CD4-positive, alpha-beta T cell treated with Interferon alpha-2 for 1 hour (primary cell): ENCODE data around the gene KCNS3.

ENCODE experiments used
- DNase-seq, 2 donors: peaks; one replicate each; pipeline ENCODE4 v3.0.0-alpha.2; 2020 to 2022

The KCNS3 gene, protein sequence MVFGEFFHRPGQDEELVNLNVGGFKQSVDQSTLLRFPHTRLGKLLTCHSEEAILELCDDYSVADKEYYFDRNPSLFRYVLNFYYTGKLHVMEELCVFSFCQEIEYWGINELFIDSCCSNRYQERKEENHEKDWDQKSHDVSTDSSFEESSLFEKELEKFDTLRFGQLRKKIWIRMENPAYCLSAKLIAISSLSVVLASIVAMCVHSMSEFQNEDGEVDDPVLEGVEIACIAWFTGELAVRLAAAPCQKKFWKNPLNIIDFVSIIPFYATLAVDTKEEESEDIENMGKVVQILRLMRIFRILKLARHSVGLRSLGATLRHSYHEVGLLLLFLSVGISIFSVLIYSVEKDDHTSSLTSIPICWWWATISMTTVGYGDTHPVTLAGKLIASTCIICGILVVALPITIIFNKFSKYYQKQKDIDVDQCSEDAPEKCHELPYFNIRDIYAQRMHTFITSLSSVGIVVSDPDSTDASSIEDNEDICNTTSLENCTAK

DNA sequence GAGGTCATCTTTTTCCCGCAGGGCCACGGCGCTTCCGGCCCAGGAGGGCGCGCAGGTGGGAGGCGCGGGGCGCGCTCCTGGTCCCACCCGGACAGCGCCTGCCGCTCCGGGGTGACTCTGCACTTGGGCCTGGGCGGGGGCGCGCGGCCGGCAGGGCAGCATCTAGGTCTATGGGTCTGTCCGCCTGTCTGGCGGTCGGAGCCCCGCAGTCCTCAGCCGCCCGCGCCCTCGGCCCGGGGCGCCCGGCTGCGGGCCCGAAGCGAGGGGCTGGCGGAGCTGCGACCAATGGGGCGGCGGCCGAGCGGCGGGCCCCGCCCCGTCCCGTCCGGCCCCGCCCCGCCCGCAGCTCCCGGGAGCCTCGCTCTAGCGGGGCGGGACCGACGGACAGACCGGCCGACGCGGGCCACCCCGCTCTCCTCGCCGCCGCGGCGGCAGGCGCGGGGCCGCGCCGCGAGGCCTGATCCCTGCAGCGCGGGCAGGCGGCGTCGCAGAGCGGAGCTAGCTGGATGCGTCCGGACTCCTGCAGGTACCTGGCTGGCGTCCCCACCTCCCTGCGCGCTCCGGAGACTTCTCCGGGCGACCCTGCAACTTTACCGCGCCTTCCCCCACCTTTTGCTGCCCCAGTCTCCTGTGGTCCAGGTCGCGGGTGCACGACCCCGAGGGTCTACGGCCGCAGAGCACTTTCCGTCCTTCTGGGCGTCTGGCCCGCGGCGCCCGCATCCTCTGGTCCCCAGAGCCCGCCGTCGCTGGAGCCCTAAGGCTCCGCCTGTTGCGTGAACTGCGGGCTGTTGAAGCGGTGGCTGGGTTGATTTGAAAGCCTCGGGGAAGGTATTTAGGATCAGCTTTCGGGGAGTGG lies at the start of gene KCNS3:
TSS of gene KCNS3 (plus strand) at position 387 of the 856 bp plus-strand sequence. CDS start 52,342 bp downstream, outside the sequence.
- DNase-seq, result no peak

DNA sequence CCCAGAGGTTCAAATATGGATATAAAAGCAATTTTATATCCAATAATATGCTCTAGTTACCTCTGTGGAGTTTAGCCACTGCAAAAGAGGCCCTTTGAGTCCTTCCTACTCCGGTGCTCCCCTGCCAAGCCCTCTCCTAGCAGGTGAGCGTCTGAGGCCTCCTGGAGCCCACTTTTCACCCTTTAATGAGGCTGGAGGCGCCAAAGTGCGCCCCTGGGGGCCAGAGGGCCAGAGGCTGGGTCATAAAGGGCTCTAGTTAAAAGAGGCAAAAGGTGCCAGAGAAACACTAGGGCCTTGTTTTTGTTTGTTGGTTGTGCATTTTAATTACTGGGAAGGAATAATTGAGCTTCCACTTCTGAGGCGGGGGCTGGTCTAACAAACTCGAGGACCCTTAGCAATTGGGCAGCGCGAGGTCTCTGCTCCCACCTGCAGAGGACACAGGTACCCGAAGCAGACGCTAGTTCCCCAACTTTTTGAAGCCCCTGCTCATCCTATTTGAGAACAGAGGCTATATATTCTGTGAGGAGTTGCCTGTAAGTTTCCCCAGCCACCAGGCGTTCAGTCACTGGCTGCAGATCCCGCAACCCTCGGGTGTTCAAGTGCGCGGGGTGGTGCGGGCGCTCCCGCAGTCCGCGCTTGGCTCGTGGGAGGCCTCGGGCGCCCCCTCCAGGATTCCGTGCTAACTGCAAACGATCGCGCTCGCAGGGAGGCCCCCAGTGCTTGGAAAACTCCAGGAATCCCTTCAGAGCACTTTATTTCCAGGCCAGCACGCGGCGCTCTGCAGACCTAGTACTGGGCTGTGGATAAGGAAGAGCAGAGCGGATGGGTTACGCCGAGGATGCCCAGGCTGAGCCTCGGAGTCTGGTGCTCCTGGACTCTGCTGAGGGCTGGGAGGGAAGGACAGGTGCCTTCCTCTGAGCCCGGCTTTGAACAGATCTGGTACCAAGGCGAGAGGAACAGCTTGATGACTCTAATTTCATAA lies 48.1 kb upstream of the KCNS3 start:
- peak; percentile 21 to 22 for DNase-seq

DNA sequence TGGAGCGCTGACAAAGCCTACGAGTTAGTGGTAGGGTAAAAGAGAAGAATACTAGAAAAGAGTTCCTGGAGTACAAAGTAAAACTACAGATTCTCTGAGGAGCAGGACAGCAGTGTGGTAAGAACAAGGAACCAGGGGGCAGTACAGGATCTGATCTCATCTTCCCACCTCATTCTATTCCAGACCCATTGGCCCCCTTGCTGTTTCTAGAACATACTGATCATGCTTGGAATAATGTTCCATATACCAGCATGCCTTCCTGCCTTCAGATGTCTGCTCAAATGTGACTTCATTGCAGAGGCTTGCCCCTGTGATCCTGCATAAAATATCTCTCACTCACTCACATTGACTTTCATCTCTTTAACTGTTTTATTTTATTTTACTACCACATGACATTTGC lies 43.0 kb upstream of the KCNS3 start:
- DNase-seq, result no peak

DNA sequence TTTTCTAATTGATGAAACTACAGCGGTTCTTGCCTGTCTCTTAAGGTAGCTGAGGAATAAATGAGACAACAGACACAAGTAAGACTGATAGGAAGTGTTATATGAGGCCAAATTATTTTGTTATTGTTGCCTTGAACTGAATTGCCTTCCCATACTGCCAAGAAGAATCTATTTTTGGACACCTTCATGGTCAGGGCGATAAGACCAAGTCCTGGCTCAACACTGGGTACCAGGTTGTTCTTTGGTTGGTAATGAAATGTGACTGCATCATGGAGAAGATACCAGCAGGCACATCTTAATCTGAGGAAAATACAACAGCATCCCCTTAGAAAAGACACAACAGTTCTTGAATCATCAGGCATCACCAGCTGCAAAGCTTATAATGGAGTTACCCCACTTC lies 38.5 kb upstream of the KCNS3 start:
- DNase-seq, result no peak

DNA sequence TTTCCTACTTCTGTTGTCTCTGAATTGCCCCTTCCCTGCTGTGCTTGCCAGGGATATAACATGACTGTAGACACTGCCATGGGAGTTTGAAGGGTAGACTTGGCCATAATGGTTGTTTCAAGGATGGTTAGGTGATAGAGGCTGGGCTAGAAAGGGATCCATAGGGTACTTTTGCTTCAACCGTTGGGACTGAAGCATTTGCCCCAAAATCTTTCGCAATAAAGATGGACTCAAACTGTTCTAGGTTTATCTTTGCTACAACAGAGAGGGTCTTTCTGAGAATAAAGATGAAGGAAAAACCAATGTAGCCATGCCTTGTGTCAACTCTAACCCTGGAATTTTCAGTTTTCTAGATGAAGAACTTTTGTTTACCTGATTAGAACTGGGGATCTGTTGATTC lies 35.0 kb upstream of the KCNS3 start:
- DNase-seq, result no peak

DNA sequence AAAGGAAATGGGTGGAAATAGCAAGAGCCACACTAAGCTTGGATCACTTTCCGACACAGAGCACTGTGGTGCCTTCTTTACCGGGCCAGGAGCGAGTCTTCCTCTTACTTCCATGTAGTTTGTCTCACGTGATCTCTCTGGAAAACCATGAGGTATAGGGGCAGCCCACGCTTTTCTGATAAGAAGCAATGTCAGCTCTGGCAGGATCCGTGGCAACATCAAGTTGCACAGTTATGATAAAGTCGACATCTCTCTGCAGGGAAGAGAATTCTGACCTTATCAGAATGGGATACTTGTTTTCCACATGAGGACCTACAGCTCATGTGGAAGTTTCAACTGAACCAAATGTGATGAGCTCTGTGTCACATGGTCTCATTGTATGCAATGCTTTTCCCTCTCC lies 32.7 kb upstream of the KCNS3 start:
- DNase-seq, result no peak

DNA sequence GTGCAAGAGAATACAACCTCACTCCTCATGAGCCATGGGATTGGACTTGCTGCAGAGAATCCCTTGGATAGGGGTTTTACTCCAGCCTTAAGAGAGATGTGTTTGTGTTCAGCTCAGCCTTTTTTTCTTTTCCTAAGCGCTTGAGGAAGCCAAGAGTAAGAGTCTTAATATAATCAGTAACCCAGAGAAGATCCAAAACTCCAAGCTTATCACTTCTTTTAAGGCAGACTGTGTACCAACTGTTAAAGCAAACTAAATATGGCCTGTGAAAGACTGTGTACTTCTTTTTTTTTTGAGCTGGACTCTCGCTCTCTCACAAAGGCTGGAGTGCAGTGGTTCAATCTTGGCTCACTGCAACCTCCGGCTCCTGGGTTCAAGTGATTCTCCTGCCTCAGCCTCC lies 31.8 kb upstream of the KCNS3 start:
- DNase-seq, result no peak

DNA sequence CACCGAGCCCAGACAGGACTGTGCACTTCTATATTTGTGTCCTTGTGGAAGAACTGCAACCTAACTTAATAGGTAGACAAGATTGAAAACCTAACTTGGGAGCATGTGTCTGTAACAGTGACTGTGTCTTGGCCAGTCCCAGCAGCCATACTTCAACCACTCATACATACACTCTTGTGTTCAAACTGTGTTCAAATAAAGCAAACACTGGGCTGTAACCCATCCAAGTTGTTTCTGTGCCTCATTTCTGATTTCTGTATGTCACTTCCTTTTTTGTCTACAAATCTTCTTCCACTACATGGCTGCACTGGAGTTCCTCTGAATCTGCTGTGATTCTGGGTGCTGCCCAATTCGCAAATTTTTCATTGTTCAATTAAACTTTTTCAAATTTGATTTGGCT lies 31.2 kb upstream of the KCNS3 start:
- DNase-seq, result no peak

DNA sequence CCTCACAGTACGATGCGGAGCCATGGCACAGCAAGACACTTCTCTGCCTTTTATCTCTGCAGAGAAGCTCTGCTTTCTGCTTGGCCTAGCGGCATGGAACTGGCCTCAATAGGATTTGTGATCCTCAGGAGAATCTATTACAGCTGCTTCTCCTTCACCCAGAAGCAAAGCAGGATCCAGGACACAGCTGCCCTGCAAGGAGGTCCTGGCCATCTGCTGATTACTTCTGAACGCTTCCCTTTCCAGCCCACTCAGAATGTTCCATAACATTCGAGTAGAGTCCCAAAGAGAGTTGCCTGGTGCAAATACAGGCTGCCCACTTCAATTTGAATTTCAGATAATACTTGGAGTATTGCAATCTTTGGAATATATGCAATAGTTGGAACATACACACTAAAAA lies 29.2 kb upstream of the KCNS3 start:
- DNase-seq, result no peak

DNA sequence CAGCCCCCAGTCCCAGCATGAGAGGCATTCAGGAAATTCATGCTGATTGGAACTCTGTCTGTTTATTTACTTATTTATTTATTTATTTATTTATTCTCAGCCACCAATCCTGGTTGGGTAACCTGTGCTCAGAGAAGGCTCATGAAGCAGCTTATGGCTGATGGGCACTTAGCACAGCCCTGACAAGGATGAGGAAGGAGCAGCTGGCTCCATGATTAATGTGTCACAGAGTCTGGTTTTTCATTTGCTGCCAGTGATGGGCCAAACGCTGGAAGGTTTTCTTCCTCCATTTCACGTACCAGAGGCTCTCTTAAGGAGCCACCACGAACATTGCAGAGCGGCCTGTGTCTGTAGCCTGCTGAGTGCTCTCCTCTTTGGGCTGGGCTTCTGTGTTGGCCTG lies 28.3 kb upstream of the KCNS3 start:
- DNase-seq, result no peak

DNA sequence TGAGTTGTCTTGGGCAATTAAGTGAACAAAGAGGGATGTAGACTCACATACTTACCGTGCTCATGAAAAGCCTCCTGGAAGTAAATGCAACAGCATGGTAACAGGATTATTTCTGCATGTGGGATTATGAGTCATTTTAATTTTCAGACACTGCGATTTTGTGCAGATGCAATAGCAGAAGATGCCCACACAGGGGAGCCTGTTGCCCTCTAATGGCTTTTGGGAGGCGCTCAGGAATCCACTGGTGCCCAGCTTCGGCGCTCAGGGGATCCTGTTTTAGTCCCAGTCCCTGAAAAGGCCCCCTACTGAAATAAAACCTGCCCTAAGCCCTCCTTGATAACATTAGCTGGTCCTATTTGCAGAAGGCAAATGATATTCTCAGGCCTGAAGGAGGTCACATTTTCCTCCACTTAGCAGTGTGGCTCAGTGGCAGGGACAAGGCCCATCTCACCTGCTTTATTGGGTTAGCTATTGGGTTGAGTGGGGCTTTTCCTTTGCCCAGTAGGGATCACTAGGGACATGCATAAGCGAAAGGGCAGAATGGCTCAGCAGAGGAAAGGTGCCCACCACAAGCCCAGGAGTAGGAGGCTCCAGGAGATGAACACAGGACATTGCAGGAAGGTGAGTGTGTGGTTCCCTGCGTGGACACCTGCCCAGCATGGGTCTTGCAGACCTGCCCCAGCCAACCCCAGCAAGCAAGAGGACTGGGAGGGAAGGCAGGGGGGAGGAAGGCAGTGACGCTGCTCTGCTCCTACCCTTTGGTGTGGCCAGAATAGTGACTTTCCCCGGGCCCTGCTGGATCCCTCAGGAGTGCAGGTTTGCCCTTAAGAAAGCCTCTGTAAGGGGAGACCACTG lies 26.5 kb upstream of the KCNS3 start:
- DNase-seq, result peak in 1 of 2 donors; percentile 1

DNA sequence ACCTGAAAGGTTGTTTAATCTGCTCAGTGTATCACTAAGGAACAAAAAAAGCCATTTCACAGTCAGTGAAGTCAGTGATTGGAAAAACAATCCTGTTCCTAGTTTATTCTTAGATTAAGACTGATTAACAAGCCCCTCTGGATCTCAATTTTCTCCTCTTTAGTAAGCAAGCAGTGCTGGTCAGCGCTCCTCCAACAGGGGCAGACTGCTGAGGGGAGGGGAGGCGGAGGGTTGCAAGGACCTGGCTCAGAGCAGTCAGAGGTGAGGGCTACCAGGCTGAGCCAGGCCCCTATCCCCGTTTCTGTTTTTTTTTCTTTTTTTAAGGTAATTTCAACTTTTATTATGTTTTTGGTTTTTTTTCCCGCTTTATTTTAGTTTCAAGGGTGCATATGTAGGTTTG lies 24.7 kb upstream of the KCNS3 start:
- DNase-seq, result no peak

DNA sequence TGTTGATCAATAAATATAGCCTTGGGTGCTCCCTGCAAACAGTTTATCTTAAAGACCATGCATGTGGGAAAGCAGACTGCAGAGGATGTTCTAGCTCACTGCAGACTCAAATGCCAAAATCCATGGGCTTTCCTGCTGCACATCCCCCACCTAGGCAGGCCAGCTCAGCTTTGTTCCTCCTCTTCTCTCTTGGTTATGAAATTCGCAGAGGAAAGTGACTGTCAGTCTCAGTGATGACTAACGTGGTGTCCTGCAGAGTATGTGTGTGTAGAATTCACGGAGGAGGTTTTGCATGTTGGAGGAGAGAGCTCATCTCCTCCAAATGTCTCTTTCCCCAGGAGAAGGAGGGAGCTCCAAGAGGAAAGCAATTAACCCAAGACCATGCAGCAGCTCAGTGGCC lies 21.4 kb upstream of the KCNS3 start:
- no peak for DNase-seq

DNA sequence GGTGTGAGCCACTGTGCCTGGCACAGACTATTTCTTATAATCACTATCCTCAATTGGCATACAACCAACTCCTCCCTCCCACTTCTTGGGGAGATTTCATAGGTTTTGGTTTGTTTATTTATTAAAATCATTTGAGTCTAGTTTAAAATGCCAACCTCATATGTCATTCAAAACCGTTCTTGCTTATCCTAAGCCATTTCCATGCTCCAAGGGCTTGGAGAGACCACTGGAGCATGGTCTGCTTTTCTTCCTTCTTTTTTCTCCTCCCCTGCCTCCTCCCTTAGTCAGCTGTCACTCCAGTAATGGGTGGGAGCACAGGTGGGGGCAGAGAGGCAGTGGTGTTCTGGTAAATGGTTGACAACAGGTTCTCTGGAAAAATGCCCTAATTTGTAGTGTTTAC lies 20.4 kb upstream of the KCNS3 start:
- DNase-seq, result no peak

DNA sequence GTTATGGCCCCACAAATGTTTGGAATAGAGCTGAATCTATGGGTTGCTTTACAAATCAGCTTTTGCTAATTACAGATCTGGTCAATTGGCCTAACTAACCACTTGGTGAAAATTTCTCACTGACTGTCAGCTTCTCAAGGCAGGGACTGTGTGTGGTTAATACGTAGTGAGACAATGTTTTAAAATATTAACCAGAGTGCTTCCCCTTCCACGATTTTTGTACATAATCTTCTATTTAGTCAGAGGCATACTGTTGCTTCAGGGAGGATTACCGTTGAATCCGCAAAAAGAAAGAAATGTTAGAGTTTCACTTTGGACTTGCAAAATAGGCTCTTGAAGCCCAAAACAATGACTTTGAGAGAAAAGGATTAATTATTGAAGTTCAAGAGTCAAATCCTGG lies 14.9 kb upstream of the KCNS3 start:
- DNase-seq, result no peak

DNA sequence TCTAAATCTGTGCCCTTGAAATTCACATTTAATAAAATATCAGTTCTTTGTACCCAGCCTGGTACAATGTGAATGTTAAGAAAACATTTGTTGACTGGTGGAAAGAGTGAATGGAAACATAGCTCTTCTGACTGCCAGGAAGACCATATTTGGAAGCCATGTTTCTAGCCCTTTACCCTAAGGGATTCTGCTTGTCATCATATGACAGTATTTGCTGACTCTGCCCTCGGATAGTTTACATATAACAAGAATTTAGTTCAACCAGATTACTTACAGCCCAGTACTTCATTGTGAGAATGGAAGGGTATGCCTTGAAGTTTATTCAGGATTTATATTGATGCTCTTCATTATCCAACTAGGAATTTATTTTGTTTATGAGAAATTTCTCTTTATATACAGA lies 13.8 kb upstream of the KCNS3 start:
- DNase-seq, result no peak

DNA sequence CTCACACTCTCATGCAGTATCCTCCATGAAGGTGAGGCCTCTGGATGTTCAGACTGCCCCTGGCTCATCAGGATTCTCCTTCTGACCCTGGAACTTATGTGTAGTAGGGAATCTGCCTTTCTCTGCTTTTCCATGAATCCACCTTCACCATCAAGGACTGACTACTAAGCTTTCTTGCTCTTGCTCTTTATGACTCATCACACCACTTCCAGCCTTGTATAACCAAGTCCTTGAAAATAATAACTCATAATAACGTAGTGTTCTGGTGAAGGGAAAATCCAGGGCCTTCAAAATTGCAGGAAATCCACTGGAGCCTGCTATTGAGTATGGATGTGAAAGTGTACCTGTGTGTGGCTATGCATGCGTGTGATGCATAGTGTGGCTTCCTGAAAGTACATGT lies 11.3 kb upstream of the KCNS3 start:
- no peak for DNase-seq

DNA sequence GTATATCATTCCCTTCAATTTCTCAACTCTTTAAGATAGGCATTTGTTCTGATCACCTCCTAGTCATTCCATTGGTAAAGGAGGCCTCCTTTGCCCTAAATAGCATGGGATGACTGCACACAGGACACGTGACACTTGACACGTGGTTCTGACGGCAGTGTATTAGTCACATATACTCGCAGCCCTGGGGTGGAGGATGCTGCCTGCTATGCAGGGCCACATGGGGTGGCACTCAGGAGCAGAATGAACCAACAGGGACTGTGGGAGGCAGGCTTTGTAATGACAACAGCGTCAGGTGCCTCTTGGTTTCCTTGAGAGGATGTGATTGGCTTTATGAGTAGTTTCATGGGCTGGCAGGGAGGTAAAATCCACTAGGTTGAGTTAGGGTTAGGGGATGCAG lies 9.3 kb upstream of the KCNS3 start:
- DNase-seq, result no peak

DNA sequence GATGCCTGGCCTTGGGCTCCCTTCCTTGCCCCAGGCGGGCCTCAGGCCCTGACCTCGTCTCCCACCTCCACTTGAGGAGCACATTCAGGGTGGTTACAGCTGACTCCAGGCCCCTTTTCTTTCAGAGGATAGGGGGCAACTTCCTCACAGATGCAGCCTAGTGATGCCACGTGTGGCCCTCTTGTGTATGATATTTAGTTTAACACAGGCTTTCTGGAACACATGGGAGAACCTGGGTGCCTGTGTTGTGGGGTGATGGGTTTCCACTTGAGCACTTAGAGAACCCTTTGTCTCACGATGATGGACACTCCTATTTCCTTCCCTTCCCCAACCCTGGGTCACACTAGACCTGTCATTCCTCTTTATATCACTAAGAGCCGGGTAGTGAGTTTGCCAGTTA lies 6.8 kb upstream of the KCNS3 start:
- DNase-seq, result no peak

DNA sequence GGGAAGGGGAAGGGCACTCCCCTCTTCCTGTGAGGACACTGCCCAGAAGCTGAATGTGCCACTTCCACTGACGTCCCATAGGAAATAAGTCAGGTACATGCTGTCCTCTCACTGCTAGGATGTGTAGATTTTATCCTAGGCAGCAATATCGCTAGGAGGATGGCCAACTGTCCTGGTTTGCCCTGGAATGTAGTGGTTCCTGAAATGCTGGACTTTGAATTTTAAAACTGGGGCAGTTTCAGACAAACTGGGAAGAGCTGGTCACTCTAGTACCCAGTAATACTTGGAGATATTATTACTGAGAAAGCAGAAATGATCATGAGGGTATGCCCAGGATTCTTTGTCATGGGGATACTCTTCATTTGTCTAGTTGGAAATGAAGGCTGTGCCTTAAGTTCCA lies 5.4 kb upstream of the KCNS3 start:
- DNase-seq, result no peak

DNA sequence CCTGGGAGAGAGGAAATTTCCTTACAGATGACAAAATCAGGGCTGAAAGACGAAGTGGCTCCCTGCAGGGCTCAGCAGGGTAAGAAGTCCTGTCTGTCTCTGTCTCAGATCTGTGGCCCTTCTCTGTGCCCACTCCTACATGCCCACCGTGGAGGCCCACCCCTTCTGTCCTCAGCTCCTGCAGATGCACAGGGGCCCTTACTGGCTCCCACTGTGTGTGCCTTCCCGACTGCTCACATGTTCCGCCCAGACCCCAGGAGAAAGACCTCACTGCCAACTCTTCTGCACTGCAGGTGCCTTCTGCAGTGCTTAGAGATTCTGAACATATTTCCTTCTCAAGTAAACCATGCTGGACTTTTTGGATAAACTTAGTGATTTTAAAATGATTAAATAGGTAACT lies 1.9 kb upstream of the KCNS3 start:
- no peak for DNase-seq

DNA sequence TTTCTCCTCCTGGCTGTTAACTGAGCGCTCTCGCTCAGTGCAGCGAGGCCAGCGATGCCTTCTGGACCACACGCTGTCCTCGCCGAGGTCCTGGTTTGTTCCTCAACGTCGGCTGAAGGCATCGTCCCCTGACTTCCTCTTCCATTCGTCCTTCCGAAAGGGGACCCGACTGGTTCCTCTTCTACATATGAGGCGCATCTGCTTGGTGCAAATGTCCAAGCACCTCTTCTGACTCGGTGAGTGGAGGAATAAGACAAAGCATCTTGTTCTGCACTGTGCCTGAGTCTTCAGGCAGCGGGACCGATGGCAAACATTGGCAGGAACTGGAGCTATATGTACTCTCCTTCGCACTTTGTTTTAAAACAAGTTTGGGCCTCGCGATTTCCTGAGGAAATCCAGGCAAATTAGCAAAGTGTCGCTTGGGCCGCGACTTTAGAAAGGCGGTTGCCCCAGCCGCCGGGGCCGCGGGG lies 621 bp upstream of the KCNS3 start:
- DNase-seq, result peak in 1 of 2 donors; percentile 12
